ENCODE data around the gene KCNC2.
"Not testable (repeated sequence)": the region's sequence is repeated elsewhere in the genome, so short reads cannot be mapped to it uniquely, and the experiment has no call there.

The KCNC2 gene

GRCh38 chr12:75190846-75191245 is 18.8 kb downstream of the KCNC2 start:
- Mint-ChIP-seq H3K4me3 (no peak overlapping the region), H3K4me1 (ENCODE audit: low read depth) (no peaks in the 10 kb centered on the region), H3K27ac (no peak overlapping the region), H3K36me3 (ENCODE audit: low read depth) (no peaks in the 10 kb centered on the region), H3K9me3 (no peaks in the 10 kb centered on the region), H3K27me3 (peaks cover 3% of the 10 kb centered on the region)
- DNase-seq = no peak

DNA sequence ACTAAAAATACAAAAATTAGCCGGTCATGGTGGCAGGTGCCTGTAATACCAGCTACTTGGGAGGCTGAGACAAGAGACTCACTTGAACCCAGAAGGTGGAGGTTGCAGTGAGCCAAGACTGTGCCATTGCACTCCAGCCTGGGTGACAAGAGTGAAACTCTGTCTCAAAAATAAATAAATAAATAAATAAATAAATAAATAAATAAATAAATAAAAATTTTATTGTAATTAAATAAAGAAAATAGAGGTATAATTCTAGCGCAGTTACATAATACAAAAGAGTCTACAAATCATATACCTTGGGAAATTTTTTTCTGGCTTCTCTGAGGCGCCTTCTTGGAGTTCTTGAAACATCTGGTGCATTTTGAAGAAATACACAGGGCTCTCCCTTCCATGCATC is 23.8 kb downstream of the KCNC2 start:
- H3K9me3 Mint-ChIP-seq; H3K36me3 Mint-ChIP-seq (ENCODE audit: low read depth); H3K27me3 Mint-ChIP-seq; H3K4me1 Mint-ChIP-seq (ENCODE audit: low read depth); H3K4me3 Mint-ChIP-seq; DNase-seq; H3K27ac Mint-ChIP-seq: not testable (repeated sequence)

GRCh38 chr12:75184516-75184915 is 25.1 kb downstream of the KCNC2 start:
- no peak overlapping the region for H3K4me3 Mint-ChIP-seq
- no peaks in the 10 kb centered on the region for H3K36me3 Mint-ChIP-seq (ENCODE audit: low read depth)
- H3K27ac Mint-ChIP-seq = no peak overlapping the region
- no peaks in the 10 kb centered on the region for H3K9me3 Mint-ChIP-seq
- DNase-seq = no peak
- no peaks in the 10 kb centered on the region for H3K27me3 Mint-ChIP-seq
- H3K4me1 Mint-ChIP-seq (ENCODE audit: low read depth) = no peaks in the 10 kb centered on the region

DNA sequence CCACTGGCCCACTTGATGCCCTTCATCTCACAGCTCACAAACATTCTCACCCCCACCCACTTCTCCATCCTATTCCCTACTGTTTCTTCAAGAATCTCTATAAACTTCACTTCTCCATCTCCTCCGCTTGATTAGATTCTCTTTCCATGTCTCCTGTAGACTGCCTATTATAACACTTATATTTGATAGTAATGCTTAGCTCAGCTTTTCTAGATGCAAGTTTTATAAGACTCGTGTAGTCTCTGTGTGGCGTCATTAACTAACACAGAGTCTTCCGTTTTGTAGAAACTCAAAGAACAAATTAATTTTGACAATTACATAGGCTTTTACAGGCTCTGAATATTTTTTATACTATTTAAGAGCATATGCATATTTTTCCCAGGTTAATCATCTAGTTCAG is 25.7 kb downstream of the KCNC2 start:
- Mint-ChIP-seq H3K36me3 (ENCODE audit: low read depth) (no peaks in the 10 kb centered on the region), H3K27me3 (no peaks in the 10 kb centered on the region), H3K4me1 (ENCODE audit: low read depth) (no peaks in the 10 kb centered on the region), H3K9me3 (no peaks in the 10 kb centered on the region), H3K27ac (no peak overlapping the region), H3K4me3 (no peak overlapping the region)
- no peak for DNase-seq

GRCh38 chr12:75177997-75178396 is 31.6 kb downstream of the KCNC2 start:
- Mint-ChIP-seq H3K9me3 (no peaks in the 10 kb centered on the region), H3K27ac (no peak overlapping the region), H3K27me3 (no peaks in the 10 kb centered on the region), H3K4me3 (no peak overlapping the region), H3K36me3 (ENCODE audit: low read depth) (no peaks in the 10 kb centered on the region), H3K4me1 (ENCODE audit: low read depth) (peaks cover 5% of the 10 kb centered on the region)
- no peak for DNase-seq

DNA sequence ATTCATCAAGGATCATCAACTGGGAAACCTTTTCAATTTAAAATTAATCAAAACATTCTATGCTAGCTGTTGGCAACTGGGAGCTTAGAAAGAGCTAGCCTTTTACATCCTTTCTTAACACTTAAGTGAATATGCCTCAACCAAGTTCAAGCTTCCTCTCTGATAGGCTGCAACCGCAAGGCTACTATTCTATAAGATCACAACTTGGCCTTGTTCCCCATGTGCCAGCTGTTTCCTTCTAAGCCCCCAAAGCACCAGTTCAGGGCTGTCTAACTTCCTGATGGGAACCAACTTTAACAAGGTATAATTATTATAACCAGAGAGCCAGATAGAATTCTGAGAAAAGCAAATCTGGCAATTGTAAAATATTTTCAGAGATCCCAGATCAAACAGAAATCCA is 37.0 kb downstream of the KCNC2 start:
- peaks cover 4% of the 10 kb centered on the region for H3K4me1 Mint-ChIP-seq (ENCODE audit: low read depth)

GRCh38 chr12:75170640-75171185 is 38.9 kb downstream of the KCNC2 start:
- no peaks in the 10 kb centered on the region for H3K27me3 Mint-ChIP-seq
- no peaks in the 10 kb centered on the region for H3K36me3 Mint-ChIP-seq (ENCODE audit: low read depth)
- H3K4me1 Mint-ChIP-seq (ENCODE audit: low read depth) = peaks cover 4% of the 10 kb centered on the region
- H3K9me3 Mint-ChIP-seq = no peaks in the 10 kb centered on the region
- no peak overlapping the region for H3K27ac Mint-ChIP-seq
- H3K4me3 Mint-ChIP-seq = no peak overlapping the region
- DNase-seq = no peak

More for the DNA sequence above, 37.0 kb downstream of the KCNC2 start:
- H3K27ac Mint-ChIP-seq = no peak overlapping the region
- H3K9me3 Mint-ChIP-seq = no peaks in the 10 kb centered on the region
- DNase-seq = no peak
- H3K27me3 Mint-ChIP-seq = no peaks in the 10 kb centered on the region
- no peak overlapping the region for H3K4me3 Mint-ChIP-seq
- H3K36me3 Mint-ChIP-seq (ENCODE audit: low read depth) = no peaks in the 10 kb centered on the region

DNA sequence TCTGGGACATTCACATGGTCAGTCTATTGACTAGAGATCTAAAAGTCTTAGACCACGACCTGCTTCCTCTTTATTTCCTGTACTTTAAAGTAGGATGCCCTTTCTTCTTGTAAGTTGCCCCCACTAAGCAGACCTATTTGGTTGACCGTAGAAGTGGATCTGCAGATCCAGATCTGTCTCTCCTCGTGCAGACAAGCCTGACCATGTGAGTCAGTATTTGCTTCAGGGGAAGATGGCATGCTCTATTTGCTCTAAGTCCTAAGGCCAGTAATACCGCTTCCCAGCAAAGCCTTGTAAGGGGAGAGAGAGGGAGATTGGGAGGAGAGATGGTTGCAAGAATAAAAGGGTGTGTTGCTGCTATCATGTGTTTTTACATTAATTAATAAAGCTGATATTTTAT is 46.8 kb downstream of the KCNC2 start:
- H3K4me3 Mint-ChIP-seq = no peak overlapping the region
- no peaks in the 10 kb centered on the region for H3K9me3 Mint-ChIP-seq
- H3K36me3 Mint-ChIP-seq (ENCODE audit: low read depth) = no peaks in the 10 kb centered on the region
- no peak overlapping the region for H3K27ac Mint-ChIP-seq
- no peak for DNase-seq
- no peaks in the 10 kb centered on the region for H3K4me1 Mint-ChIP-seq (ENCODE audit: low read depth)
- peaks cover 2% of the 10 kb centered on the region for H3K27me3 Mint-ChIP-seq

GRCh38 chr12:75161488-75161887 is 48.2 kb downstream of the KCNC2 start:
- no peak for DNase-seq
- Mint-ChIP-seq H3K36me3 (ENCODE audit: low read depth) (no peaks in the 10 kb centered on the region), H3K4me3 (no peak overlapping the region), H3K27ac (no peak overlapping the region), H3K9me3 (no peaks in the 10 kb centered on the region), H3K27me3 (peaks cover 2% of the 10 kb centered on the region), H3K4me1 (ENCODE audit: low read depth) (no peaks in the 10 kb centered on the region)

GRCh38 chr12:75157385-75157784 is 52.3 kb downstream of the KCNC2 start:
- no peak for DNase-seq
- H3K36me3 Mint-ChIP-seq (ENCODE audit: low read depth) = no peaks in the 10 kb centered on the region

GRCh38 chr12:75155962-75156361 is 53.7 kb downstream of the KCNC2 start:
- H3K9me3 Mint-ChIP-seq = no peaks in the 10 kb centered on the region
- no peaks in the 10 kb centered on the region for H3K4me1 Mint-ChIP-seq (ENCODE audit: low read depth)
- DNase-seq = no peak
- no peaks in the 10 kb centered on the region for H3K27me3 Mint-ChIP-seq
- no peaks in the 10 kb centered on the region for H3K36me3 Mint-ChIP-seq (ENCODE audit: low read depth)
- H3K27ac Mint-ChIP-seq = no peak overlapping the region
- H3K4me3 Mint-ChIP-seq = no peak overlapping the region

More at GRCh38 chr12:75157385-75157784, 52.3 kb downstream of the KCNC2 start:
- H3K4me1 Mint-ChIP-seq (ENCODE audit: low read depth) = no peaks in the 10 kb centered on the region
- H3K27ac Mint-ChIP-seq = no peak overlapping the region
- no peaks in the 10 kb centered on the region for H3K27me3 Mint-ChIP-seq
- H3K9me3 Mint-ChIP-seq = no peaks in the 10 kb centered on the region
- no peak overlapping the region for H3K4me3 Mint-ChIP-seq

- Mint-ChIP-seq H3K36me3 (ENCODE audit: low read depth) (no peaks in the 10 kb centered on the region), H3K27me3 (no peaks in the 10 kb centered on the region), H3K27ac (no peak overlapping the region), H3K4me1 (ENCODE audit: low read depth) (no peaks in the 10 kb centered on the region), H3K9me3 (no peaks in the 10 kb centered on the region), H3K4me3 (no peak overlapping the region)
- DNase-seq = no peak
Observed at GRCh38 chr12:75154388-75154787, 55.3 kb downstream of the KCNC2 start.

GRCh38 chr12:75139196-75139595 is 70.4 kb downstream of the KCNC2 start:
- Mint-ChIP-seq H3K36me3 (ENCODE audit: low read depth) (no peaks in the 10 kb centered on the region), H3K4me1 (ENCODE audit: low read depth) (no peaks in the 10 kb centered on the region), H3K27me3 (no peaks in the 10 kb centered on the region), H3K27ac (no peak overlapping the region), H3K9me3 (no peaks in the 10 kb centered on the region), H3K4me3 (no peak overlapping the region)
- no peak for DNase-seq

- H3K36me3 Mint-ChIP-seq (ENCODE audit: low read depth) = no peaks in the 10 kb centered on the region
- H3K27me3 Mint-ChIP-seq = no peaks in the 10 kb centered on the region
- no peak for DNase-seq
- no peaks in the 10 kb centered on the region for H3K9me3 Mint-ChIP-seq
- no peak overlapping the region for H3K27ac Mint-ChIP-seq
- no peak overlapping the region for H3K4me3 Mint-ChIP-seq
- no peaks in the 10 kb centered on the region for H3K4me1 Mint-ChIP-seq (ENCODE audit: low read depth)
Observed at GRCh38 chr12:75137896-75138295, 71.7 kb downstream of the KCNC2 start.

DNA sequence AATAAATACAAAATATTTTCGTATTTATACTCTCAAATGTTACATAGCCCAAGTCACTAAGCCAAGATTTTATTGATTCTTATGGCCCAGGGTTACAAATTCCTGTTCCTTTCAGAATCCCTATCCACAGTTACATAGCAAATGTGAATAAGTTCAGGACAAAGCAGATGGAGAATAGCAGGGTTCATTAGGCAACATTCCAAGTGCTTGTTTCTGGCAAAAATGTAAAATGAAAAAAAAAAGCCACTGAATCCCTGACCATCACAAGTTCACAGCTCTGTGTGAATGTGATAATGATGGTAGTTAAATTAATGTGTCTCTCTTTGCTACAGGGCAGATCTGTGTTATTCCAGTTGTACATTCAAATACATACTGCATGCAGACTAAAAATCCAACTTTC is 74.6 kb downstream of the KCNC2 start:
- H3K4me1 Mint-ChIP-seq (ENCODE audit: low read depth) = no peaks in the 10 kb centered on the region
- no peaks in the 10 kb centered on the region for H3K36me3 Mint-ChIP-seq (ENCODE audit: low read depth)
- H3K4me3 Mint-ChIP-seq = no peak overlapping the region
- H3K9me3 Mint-ChIP-seq = no peaks in the 10 kb centered on the region
- DNase-seq = no peak
- no peaks in the 10 kb centered on the region for H3K27me3 Mint-ChIP-seq
- H3K27ac Mint-ChIP-seq = no peak overlapping the region

DNA sequence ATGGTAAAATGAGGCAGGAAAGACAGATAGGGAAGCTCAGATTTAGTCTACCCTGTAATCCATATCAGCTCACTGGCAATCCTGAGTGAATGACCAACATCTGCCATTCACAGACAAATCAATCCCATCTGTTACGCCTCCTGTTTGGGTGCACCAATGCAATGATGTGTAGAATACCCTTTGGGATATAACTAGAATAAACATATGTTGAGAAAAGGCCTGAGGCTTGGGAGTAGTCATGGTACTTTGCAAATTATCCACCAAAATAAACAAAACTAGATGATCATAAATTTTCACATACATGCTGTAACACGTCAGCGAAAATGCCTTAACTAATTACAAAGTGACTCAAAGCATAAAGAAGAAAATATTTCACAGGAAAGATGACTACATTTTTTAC is 78.8 kb downstream of the KCNC2 start:
- no peak for DNase-seq
- no peaks in the 10 kb centered on the region for H3K4me1 Mint-ChIP-seq (ENCODE audit: low read depth)
- no peak overlapping the region for H3K4me3 Mint-ChIP-seq
- no peak overlapping the region for H3K27ac Mint-ChIP-seq
- no peaks in the 10 kb centered on the region for H3K9me3 Mint-ChIP-seq
- no peaks in the 10 kb centered on the region for H3K36me3 Mint-ChIP-seq (ENCODE audit: low read depth)
- H3K27me3 Mint-ChIP-seq = no peaks in the 10 kb centered on the region

Measured in activated T-cell treated with anti-CD3 and anti-CD28 coated beads, Interleukin-2, amount 50 U/mL, for 24 hours (primary cell).